Fibroblast of lung (primary cell): ENCODE data around the gene PDE4DIP.
"Not testable (repeated sequence)": the region's sequence is repeated elsewhere in the genome, so short reads cannot be mapped to it uniquely, and the experiment has no call there.

ENCODE experiments used
- EZH2 ChIP-seq: IDR thresholded peaks from 2 replicates; pipeline ENCODE4 v1.5.1; 2012; ENCODE audit warnings: low read length, control low read depth, mild to moderate bottlenecking; ENCODE audit errors: missing control alignments
- TF ChIP-seq, protein P1 (sequence below), 2 donors: IDR thresholded peaks in 1 of 2; conservative IDR thresholded peaks in 1 of 2; 1 replicate in 1 of 2; 2 replicates in 1 of 2; pipeline ENCODE4 v1.5.1; 2011 to 2012; ENCODE audit warnings: low read length in 2 of 2, control low read depth in 1 of 2, inconsistent platforms in 1 of 2, low read depth in 1 of 2, mild to moderate bottlenecking in 1 of 2

DNA sequence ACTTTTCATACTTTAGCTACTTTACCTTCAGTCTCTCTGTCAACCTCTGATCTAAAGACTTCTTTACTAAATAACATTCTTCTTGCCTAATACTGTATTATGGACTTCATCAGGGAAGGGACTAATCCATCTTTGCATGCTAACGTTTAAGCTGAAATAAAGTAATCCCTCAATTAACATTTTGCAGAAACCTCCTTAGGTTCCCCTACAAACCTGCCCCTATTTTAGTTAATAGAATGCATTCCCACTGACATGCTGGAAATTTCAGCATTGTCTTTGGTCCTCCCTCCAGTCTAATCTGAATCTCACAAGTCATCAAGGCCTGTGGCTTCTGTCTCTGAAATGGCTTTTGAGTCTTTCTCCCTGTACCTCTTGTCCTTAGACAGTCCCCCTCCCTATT is 83.4 kb downstream of the PDE4DIP start:
- TF ChIP-seq, protein P1, sequence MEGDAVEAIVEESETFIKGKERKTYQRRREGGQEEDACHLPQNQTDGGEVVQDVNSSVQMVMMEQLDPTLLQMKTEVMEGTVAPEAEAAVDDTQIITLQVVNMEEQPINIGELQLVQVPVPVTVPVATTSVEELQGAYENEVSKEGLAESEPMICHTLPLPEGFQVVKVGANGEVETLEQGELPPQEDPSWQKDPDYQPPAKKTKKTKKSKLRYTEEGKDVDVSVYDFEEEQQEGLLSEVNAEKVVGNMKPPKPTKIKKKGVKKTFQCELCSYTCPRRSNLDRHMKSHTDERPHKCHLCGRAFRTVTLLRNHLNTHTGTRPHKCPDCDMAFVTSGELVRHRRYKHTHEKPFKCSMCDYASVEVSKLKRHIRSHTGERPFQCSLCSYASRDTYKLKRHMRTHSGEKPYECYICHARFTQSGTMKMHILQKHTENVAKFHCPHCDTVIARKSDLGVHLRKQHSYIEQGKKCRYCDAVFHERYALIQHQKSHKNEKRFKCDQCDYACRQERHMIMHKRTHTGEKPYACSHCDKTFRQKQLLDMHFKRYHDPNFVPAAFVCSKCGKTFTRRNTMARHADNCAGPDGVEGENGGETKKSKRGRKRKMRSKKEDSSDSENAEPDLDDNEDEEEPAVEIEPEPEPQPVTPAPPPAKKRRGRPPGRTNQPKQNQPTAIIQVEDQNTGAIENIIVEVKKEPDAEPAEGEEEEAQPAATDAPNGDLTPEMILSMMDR (conservative IDR thresholded peaks at IDR 0.05 in 1 of 2, IDR thresholded peaks at IDR 0.05 in 1 of 2; ENCODE audit: low read depth in 1 of 2, low read length in 2 of 2), result not testable (repeated sequence)
- TF ChIP-seq EZH2, result not testable (repeated sequence)
